Gastrocnemius medialis (tissue), 4 donors: ENCODE data around the gene IMP3. TPM values are rescaled to one million over a fixed set of nuclear protein-coding genes. Genes with fewer than 3 reads are reported as not detected.
"Not testable (repeated sequence)": the region's sequence is repeated elsewhere in the genome, so short reads cannot be mapped to it uniquely, and the experiment has no call there.

Experiments
- ATAC-seq, 2 donors: fragments of 150-250 bp; one replicate each; pipeline ENCODE4 v1.9.1; 2016
- DNase-seq, 2 donors: peaks; one replicate each; pipeline ENCODE4 v3.0.0-alpha.2; 2019
- H3K27ac ChIP-seq, 4 donors: fragments of 200-600 bp; sonication (generic); 1 replicate in 1 of 4; 2 replicates in 3 of 4; pipeline ENCODE4 v1.5.1; 2016 to 2018; ENCODE audit warnings: mild to moderate bottlenecking in 2 of 4, moderate library complexity in 1 of 4
- H3K27me3 ChIP-seq, 3 donors: fragments of 200-600 bp; sonication (generic) in 2 of 3; 1 replicate in 1 of 3; 2 replicates in 2 of 3; pipeline versions ENCODE4 v1.5.1 to v1.6.0; 2016 to 2019; ENCODE audit warnings: mild to moderate bottlenecking in 1 of 3, moderate library complexity in 1 of 3
- H3K36me3 ChIP-seq, 2 donors: fragments of 200-600 bp; sonication (generic) in 1 of 2; one replicate each; pipeline ENCODE4 v1.5.1; 2017 to 2018
- H3K4me1 ChIP-seq, 2 donors: fragments of 200-600 bp; sonication (generic) in 1 of 2; one replicate each; pipeline ENCODE4 v1.5.1; 2016 to 2017; ENCODE audit warnings: mild to moderate bottlenecking in 2 of 2
- H3K4me3 ChIP-seq, 4 donors: fragments of 200-600 bp; sonication (generic) in 3 of 4; 1 replicate in 1 of 4; 2 replicates in 3 of 4; pipeline ENCODE4 v1.5.1; 2016 to 2019; ENCODE audit warnings: mild to moderate bottlenecking in 2 of 4
- H3K9me3 ChIP-seq, 3 donors: fragments of 200-600 bp; sonication (generic) in 2 of 3; 1 replicate in 1 of 3; 2 replicates in 2 of 3; pipeline ENCODE4 v1.5.1; 2016 to 2019
- CTCF ChIP-seq, 5 experiments: fragments of 450-650 bp in 3 of 5; fragments of 200-600 bp in 2 of 5; sonication (generic) in 2 of 5; IDR thresholded peaks in 4 of 5; conservative IDR thresholded peaks in 1 of 5; 1 replicate in 4 of 5; 2 replicates in 1 of 5; pipeline ENCODE4 v1.5.1; 2016 to 2019; ENCODE audit warnings: antibody characterized with exemption in 5 of 5, mild to moderate bottlenecking in 3 of 5, moderate library complexity in 3 of 5
- POLR2A ChIP-seq, 2 donors: fragments of 450-650 bp; IDR thresholded peaks; one replicate each; pipeline ENCODE4 v1.6.1; 2017; ENCODE audit warnings: antibody characterized with exemption in 2 of 2, mild to moderate bottlenecking in 2 of 2, moderate library complexity in 2 of 2
- in situ Hi-C, 4 donors: fragments of 200-750 bp; cut with MboI; loops; one replicate each; pipeline versions ENCODE4 v1.15.0 to v1.8.0; 2017; ENCODE audit warnings: low sequenced_read_pairs in 4 of 4
- intact Hi-C: fragments of 100-400 bp; cut with DNase I; formaldehyde crosslinking; loops from one replicate; pipeline ENCODE4 v1.15.1; 2023; ENCODE audit warnings: low total_unique reads
- total RNA-seq, 4 donors: library from RNA; depleted of rRNA; stranded (reverse); fragments of >200 nt; gene quantifications; one replicate each; pipeline versions ENCODE4 v1.1.0 to v1.2.3, GENCODE V29; 2016

Gene IMP3
- total RNA-seq, 4 donors from 2014 or later, result 110 to 184 (median 153) TPM

DNA sequence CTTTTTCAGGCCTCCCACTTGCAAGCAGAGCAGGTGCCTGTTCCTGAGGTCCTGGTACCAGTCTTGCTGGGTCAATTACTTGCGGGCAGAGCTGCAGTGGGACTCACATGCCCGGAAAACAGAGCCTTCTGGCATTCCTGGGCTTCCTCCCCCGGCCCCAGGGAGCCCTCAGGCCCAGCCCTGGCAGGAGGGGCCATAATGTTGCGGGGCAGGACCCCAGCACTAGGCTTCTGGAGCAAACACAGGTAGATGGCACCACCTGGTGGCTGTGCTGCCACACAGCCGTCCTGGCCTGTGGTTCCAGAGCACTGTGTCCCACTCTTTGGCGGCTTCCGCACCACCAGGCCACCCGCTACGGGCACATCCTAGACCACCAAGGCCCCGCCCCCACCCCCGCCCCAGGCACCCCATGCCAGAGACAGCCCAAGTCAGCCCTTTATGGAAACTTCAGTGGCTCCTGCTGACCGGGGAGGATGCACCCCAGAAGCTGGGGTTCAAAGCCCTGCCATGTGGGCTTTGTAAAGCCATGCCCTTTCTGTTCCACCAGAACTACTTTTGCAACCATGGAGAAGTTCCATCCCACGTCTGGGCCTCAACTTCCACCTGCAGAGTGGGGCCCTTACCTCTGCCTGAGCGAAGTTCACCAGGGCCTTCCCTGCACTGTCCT is 43.8 kb upstream of the IMP3 start:
- not testable (repeated sequence) for H3K27me3 ChIP-seq, H3K27ac ChIP-seq, H3K9me3 ChIP-seq, DNase-seq, H3K4me1 ChIP-seq, H3K4me3 ChIP-seq
- TF ChIP-seq CTCF (IDR thresholded peaks at IDR 0.05 in 4 of 5, conservative IDR thresholded peaks at IDR 0.05 in 1 of 5), result peak; percentile 53 to 80 (median 73)
- intact Hi-C loops (loop anchor here (5.0 kb wide), 1 partner anchor 176 kb away; no protein-coding TSS in a partner anchor), in situ Hi-C loops (loop anchor here in 2 of 4 donors (10.0 kb wide), 1 partner anchor 51 kb away; no protein-coding TSS in a partner anchor)
- ATAC-seq, result peak; percentile 39 to 40
- peaks cover 0 to 72% of the 10 kb centered on the region in 2 donors for H3K36me3 ChIP-seq

DNA sequence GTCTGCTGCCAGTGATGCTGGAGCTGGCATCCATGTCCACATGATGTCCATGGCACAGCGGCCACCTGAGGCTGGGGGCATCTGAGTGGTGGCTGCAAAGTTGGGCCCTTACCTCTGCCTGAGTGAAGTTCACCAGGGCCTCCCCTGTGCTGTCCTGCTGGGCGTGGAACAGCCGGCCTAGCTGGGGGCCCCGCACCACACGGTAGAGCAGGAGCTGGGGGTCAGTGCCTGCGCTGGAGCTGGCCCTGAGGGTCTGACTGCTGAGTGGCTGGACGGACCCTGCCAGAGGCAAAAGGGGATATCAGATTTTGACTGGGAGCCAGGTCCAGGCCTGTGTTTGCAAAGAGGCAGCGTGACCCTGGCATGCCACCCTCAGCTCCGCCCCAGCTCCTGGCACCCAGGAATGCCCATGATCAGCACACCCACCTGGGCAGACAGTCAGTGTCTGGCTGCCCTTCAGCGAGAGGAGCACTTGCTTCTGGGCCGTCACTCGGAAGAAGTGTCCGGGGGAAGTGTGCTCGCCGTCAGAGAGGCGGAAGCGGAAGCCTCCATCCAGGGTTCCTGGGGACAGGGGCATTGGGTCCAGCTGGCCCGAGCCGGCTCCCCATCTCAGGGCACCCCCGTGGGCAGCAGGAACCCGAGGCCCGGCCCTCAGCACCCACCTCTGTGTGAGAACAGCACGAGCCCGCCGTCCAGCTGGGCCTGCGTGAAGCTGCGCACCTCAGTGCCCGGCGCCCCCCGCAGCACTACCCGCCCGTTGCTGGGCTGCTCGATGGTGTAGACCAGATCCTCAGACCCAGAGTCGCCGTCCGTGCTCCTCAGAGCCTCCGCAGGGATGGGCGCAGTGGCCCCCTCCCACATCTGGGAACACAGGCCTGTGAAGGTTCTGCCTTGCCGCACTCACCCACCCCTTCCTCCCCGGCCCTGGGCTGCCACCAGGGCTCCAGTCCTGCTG is 42.4 kb upstream of the IMP3 start:
- in situ Hi-C loops, result loop anchor here in 2 of 4 donors (10.0 kb wide), 1 partner anchor 52 kb away; no protein-coding TSS in a partner anchor
- intact Hi-C loops, result loop anchor here (5.0 kb wide), 1 partner anchor 175 kb away; no protein-coding TSS in a partner anchor
- H3K9me3 ChIP-seq, result no peaks in the 10 kb centered on the region
- no peak for DNase-seq
- no peaks in the 10 kb centered on the region for H3K4me1 ChIP-seq
- H3K27ac ChIP-seq, result no peak overlapping the region
- no peak for TF ChIP-seq CTCF (IDR thresholded peaks at IDR 0.05 in 4 of 5, conservative IDR thresholded peaks at IDR 0.05 in 1 of 5)
- no peak for TF ChIP-seq POLR2A (IDR thresholded peaks at IDR 0.05)
- ATAC-seq, result no peak
- no peaks in the 10 kb centered on the region for H3K27me3 ChIP-seq
- no peak overlapping the region for H3K4me3 ChIP-seq
- peaks cover 0 to 60% of the 10 kb centered on the region in 2 donors for H3K36me3 ChIP-seq

- in situ Hi-C loops (loop anchor here in 2 of 4 donors (10.0 kb wide), 1 partner anchor 55 kb away; no protein-coding TSS in a partner anchor), intact Hi-C loops (loop anchor here (5.0 kb wide), 1 partner anchor 173 kb away; no protein-coding TSS in a partner anchor)
- Histone ChIP-seq H3K4me1 (peaks cover 10% of the 10 kb centered on the region in 2 donors), H3K4me3 (no peak overlapping the region), H3K9me3 (no peaks in the 10 kb centered on the region), H3K36me3 (peaks cover 0 to 54% of the 10 kb centered on the region in 2 donors), H3K27me3 (no peaks in the 10 kb centered on the region), H3K27ac (no peak overlapping the region)
- TF ChIP-seq POLR2A (IDR thresholded peaks at IDR 0.05), result no peak
- no peak for TF ChIP-seq CTCF (IDR thresholded peaks at IDR 0.05 in 4 of 5, conservative IDR thresholded peaks at IDR 0.05 in 1 of 5)
- ATAC-seq (no peak), DNase-seq (no peak)
Observed at GRCh38 chr15:75680007-75680789, 40.2 kb upstream of the IMP3 start.

DNA sequence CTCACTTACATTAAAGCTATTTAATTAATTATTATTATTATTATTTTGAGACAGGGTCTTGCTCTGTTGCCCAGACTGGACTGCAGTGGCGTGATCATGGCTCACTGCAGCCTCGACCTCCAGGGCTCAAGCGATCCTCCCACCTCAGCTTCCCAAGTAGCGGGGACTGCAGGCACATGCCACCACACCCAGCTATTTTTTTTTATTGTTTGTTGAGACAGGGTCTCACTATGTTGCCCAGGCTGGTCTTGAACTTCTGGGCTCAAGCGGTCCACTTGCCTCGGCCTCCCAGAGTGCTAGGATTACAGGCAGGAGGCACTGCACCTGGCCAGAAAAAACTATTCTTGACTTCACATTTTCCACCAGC is 38.3 kb upstream of the IMP3 start:
- DNase-seq, H3K4me3 ChIP-seq, H3K9me3 ChIP-seq, ATAC-seq, intact Hi-C loops, H3K27ac ChIP-seq, H3K27me3 ChIP-seq: not testable (repeated sequence)
- H3K36me3 ChIP-seq, result peaks cover 0 to 37% of the 10 kb centered on the region in 2 donors
- in situ Hi-C loops, result loop anchor here in 1 of 4 donors (5.0 kb wide), 1 partner anchor 41 kb away; no protein-coding TSS in a partner anchor
- H3K4me1 ChIP-seq, result peaks cover 28 to 29% of the 10 kb centered on the region in 2 donors
